ENCODE results near the gene SIRPB2.

SIRPB2 gene

DNA sequence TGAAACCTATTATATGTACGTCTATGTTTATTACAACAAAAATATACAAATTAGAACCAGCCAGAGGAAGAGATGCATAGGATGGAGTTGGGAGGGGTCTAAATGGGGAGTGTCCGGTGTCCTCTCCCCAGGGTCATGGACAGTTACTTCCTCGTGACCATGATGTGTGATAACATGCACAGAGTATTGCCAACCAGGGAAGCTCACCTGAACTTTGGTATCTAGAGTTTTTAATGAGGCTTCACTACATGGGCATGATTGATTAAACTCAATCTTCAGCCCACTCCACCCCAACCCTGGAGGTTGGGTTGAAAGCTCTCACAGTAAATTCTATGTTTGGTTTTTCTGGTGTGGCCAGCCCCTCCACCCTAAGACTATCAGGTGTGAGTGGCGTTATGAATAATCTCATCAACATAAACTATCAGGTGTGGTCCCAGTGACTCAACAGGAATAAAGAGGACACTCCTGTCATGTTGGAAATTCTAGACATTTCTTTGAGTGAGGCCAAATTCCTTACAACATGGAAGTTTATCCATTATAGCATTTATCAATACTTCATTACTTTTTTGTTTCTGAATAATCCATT lies 62.0 kb downstream of the SIRPB2 start:
- DNase-seq (ENCODE audit: low spot score), result no peak
- in situ Hi-C loops (cut with MboI; ENCODE audit: low pct_unique_long_range_greater_than_20kb, low sequenced_read_pairs, unreplicated experiment), result no loop called here
- TF ChIP-seq, protein P1, sequence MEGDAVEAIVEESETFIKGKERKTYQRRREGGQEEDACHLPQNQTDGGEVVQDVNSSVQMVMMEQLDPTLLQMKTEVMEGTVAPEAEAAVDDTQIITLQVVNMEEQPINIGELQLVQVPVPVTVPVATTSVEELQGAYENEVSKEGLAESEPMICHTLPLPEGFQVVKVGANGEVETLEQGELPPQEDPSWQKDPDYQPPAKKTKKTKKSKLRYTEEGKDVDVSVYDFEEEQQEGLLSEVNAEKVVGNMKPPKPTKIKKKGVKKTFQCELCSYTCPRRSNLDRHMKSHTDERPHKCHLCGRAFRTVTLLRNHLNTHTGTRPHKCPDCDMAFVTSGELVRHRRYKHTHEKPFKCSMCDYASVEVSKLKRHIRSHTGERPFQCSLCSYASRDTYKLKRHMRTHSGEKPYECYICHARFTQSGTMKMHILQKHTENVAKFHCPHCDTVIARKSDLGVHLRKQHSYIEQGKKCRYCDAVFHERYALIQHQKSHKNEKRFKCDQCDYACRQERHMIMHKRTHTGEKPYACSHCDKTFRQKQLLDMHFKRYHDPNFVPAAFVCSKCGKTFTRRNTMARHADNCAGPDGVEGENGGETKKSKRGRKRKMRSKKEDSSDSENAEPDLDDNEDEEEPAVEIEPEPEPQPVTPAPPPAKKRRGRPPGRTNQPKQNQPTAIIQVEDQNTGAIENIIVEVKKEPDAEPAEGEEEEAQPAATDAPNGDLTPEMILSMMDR (IDR thresholded peaks at IDR 0.05; ENCODE audit: extremely low read depth, insufficient read depth, missing control alignments), result no peak

DNA sequence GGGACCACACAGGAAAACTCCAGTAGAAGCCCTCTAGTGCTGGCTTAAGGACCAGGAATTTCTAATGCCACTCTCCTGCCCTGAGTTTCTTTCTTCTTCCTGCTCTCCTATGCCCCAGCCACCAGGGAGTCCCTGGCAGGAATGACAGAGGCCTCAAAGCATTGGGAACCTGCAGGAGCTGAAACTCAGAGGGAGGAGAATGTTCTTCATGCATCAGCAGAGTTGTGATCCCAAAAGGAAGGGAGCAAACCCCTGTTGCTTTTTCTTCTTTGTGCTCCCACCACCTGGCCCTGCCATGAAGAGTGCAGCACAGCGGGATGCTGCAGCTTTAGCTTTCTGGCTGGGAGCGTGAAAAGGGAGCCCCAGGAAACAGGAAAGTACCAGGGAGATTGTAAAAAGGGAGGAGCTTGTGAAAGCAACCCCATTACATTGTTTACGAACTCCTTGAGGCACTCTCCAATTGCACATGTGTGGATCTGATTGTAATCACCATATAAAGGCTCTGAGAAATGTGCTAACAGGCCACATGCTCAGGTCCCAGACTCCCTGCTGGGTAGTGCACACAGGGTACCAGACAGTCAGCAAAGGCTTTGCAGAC lies 63.7 kb downstream of the SIRPB2 start:
- TF ChIP-seq, protein P1 (IDR thresholded peaks at IDR 0.05; ENCODE audit: extremely low read depth, insufficient read depth, missing control alignments), result no peak
- in situ Hi-C loops (cut with MboI; ENCODE audit: low pct_unique_long_range_greater_than_20kb, low sequenced_read_pairs, unreplicated experiment), result no loop called here
- DNase-seq (ENCODE audit: low spot score), result no peak

DNA sequence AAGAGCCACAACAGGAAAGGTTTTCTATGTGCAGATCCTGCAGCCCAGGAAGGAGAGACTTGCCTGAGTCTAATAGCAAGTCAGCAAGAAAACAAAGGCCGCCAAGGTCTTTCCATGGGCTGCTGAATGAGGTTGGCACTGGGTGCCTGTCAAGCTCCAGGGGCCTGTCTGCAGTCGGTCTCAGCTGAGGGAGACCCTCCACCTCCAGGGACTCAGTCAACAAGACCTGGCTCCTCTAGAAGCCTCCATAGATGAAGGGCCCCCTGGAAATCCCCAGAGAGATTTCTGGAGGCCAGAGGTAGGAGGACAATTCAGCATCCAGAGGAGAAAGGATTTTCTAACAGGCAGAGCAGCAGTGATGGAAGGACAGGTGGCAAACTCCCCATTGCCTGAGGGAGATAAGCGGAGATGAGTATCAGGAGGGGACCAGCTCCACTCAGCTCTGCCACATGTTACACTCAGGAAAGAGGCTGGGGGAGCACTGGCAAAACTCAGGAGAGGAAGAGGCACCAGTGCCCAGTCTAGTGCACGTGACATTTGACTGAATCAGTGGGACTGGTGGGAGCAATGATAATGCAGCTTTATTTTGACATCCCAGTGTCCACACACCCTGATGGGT lies 64.9 kb downstream of the SIRPB2 start:
- no peak for DNase-seq (ENCODE audit: low spot score)
- TF ChIP-seq, protein P1 (IDR thresholded peaks at IDR 0.05; ENCODE audit: extremely low read depth, insufficient read depth, missing control alignments), result no peak
- in situ Hi-C loops (cut with MboI; ENCODE audit: low pct_unique_long_range_greater_than_20kb, low sequenced_read_pairs, unreplicated experiment), result no loop called here

Measured in GM13977 (cell line).